Activated CD4-positive, alpha-beta memory T cell treated with anti-CD3 and anti-CD28 coated beads for 36 hours (primary cell): Measurements from ENCODE around the gene GJA4. TPM values are rescaled to one million over a fixed set of nuclear protein-coding genes. Genes with fewer than 3 reads are reported as not detected.

ENCODE experiments used
- CTCF ChIA-PET: fragments of 350-600 bp; sonication (Branson Sonifier 250); formaldehyde crosslinking; loops from one replicate; lab custom pipeline; 2021; ENCODE audit warnings: antibody characterized with exemption, inconsistent platforms; lab: Charles Lee
- POLR2A ChIA-PET: fragments of 350-600 bp; sonication (Branson Sonifier 250); formaldehyde crosslinking; loops from one replicate; lab custom pipeline; 2021; ENCODE audit warnings: antibody characterized with exemption; lab: Charles Lee
- DNase-seq: peaks from one replicate; pipeline ENCODE4 v3.0.0-alpha.2; 2020
- H3K27ac Mint-ChIP-seq: one replicate; pipeline ENCODE4 v1.8.0; 2021; ENCODE audit warnings: mixed read lengths
- H3K27me3 Mint-ChIP-seq: one replicate; pipeline ENCODE4 v1.8.0; 2021; ENCODE audit warnings: mixed read lengths
- H3K36me3 Mint-ChIP-seq: one replicate; pipeline ENCODE4 v1.8.0; 2021; ENCODE audit warnings: mixed read lengths
- H3K4me1 Mint-ChIP-seq: one replicate; pipeline ENCODE4 v1.8.0; 2021; ENCODE audit warnings: low read depth, mixed read lengths
- H3K4me3 Mint-ChIP-seq: one replicate; pipeline ENCODE4 v1.8.0; 2021; ENCODE audit warnings: mild to moderate bottlenecking, mixed read lengths
- H3K9me3 Mint-ChIP-seq: one replicate; pipeline ENCODE4 v1.8.0; 2021; ENCODE audit warnings: mixed read lengths
- intact Hi-C: fragments of 100-400 bp; cut with micrococcal nuclease; formaldehyde crosslinking; loops from one replicate; pipeline ENCODE4 v1.15.1; 2023
- total RNA-seq, 2 experiments: library from RNA; stranded (reverse); gene quantifications; one replicate each; pipeline ENCODE4 v1.2.3, GENCODE V29; 2021

Gene GJA4
- total RNA-seq, result not detected

DNA sequence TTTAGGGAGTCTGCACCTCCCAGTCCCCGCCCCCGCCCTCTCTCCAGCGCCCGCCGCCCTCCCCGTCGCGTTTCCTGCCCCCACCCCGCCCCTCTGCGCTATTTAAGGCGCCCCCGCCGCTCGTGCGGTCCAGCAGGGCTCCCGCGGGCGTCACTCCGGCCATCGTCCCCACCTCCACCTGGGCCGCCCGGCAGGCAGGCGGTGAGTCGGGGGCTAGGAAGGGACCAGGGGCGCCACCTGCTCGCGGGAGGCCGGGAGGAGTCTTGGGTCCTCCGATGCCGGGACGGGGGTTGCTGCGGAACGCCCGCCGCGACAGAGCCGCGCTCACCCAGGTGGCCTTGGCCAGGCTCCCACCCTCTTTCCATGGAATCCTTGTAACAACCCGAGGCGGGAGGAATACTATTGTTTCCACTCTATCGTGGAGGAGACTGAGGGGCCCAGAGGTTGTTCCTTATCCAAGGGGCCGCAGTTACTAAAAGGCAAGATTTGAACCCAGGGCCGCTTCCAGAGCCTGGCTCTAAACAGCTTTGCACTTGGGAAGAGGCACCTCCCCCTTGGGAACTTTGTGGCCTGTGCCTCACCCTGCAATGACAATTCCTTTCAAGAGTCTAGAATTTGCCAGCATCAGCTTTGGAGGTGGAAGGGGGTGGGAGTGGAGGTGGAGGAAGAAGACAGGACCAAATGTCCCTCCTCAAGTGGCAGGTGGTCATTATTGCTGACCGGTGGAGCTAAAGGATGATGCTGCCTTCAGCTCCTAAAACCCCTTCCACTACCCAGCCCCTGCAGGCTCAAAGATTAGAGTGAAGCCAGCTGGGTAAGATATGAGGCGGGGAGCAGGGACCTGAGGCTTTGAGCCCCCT is at the start of gene GJA4:
TSS of gene GJA4 (plus strand) at position 132 of the 860 bp plus-strand sequence. CDS start 1,215 bp downstream, outside the sequence.
- POLR2A ChIA-PET, result no interaction called here
- Mint-ChIP-seq H3K4me3 (no peak within 1 kb of the TSS), H3K27me3 (peaks cover 37% of the 10 kb centered on the region)

DNA sequence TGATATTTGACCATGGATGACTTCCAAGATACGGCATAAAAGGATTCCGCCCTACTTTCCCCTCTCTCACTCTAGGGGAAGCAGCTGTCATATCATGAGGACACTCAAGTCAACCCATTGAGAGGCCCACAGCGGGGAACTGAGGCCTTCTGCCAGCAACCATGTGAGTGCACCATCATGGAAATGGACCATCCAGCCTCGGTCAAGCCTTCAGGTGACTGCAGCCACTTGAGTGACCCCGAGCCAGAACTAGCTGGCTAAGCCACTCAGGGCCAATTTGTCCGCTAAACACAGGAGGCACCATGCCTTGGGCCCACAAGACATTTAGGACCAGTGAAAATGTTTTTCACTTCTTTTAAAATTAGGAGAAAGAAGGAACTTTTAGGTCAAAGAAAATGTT is 49.0 kb upstream of the GJA4 start:
- Mint-ChIP-seq H3K4me1 (no peaks in the 10 kb centered on the region), H3K4me3 (no peak overlapping the region), H3K27me3 (peaks cover 2% of the 10 kb centered on the region), H3K9me3 (no peaks in the 10 kb centered on the region), H3K27ac (no peak overlapping the region), H3K36me3 (no peaks in the 10 kb centered on the region)
- ChIA-PET POLR2A (no interaction called here), CTCF (interaction anchor here (0.8 to 4.1 kb wide), 14 partner anchors 8 to 1111 kb away, joined by 3 to 48 read pairs (median 5); no protein-coding TSS in a partner anchor)
- intact Hi-C loops, result loop anchor here (5.0 kb wide), 2 partner anchors 281 to 1111 kb away; no protein-coding TSS in a partner anchor
- no peak for DNase-seq

More for the DNA sequence above, at the start of gene GJA4:
- no peak within 1 kb of the TSS for H3K27ac Mint-ChIP-seq
- intact Hi-C loops, result no loop called here
- H3K9me3 Mint-ChIP-seq, result no peaks in the 10 kb centered on the region
- peaks cover 6% of the 10 kb centered on the region for H3K36me3 Mint-ChIP-seq
- CTCF ChIA-PET, result interaction anchor here (2.5 kb wide), 1 partner anchor 59 kb away, joined by 15 read pairs; no protein-coding TSS in a partner anchor
- peaks cover 18% of the 10 kb centered on the region for H3K4me1 Mint-ChIP-seq
- no peak for DNase-seq

DNA sequence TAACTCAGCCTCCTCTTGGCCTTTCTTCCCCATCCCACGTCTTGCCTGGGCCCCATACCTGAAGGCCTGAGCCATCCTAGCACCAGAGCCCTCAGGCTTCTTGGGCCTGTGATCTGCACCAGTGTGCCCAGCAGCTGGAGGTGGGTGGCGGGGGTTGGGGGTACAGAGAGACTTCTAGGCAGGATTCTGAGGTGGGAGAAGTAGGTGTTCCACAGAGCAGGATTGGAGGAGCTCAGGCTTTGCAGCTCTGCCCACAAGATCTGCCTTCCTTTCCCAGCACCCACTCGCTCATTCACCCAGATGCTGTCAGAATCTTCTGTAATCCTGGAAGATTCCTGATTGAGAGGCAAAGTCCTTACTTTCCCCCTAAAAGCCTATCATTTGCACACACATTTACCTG is 47.9 kb upstream of the GJA4 start:
- intact Hi-C loops, result loop anchor here (5.0 kb wide), 2 partner anchors 283 to 1113 kb away; no protein-coding TSS in a partner anchor
- DNase-seq, result no peak
- H3K27ac Mint-ChIP-seq, result no peak overlapping the region
- no peaks in the 10 kb centered on the region for H3K4me1 Mint-ChIP-seq
- no peak overlapping the region for H3K4me3 Mint-ChIP-seq
- ChIA-PET POLR2A (no interaction called here), CTCF (interaction anchor here (0.8 to 3.6 kb wide), 3 partner anchors 12 to 161 kb away, joined by 3 to 17 read pairs (median 4); no protein-coding TSS in a partner anchor)
- H3K9me3 Mint-ChIP-seq, result no peaks in the 10 kb centered on the region
- peaks cover 2% of the 10 kb centered on the region for H3K27me3 Mint-ChIP-seq
- H3K36me3 Mint-ChIP-seq, result no peaks in the 10 kb centered on the region

DNA sequence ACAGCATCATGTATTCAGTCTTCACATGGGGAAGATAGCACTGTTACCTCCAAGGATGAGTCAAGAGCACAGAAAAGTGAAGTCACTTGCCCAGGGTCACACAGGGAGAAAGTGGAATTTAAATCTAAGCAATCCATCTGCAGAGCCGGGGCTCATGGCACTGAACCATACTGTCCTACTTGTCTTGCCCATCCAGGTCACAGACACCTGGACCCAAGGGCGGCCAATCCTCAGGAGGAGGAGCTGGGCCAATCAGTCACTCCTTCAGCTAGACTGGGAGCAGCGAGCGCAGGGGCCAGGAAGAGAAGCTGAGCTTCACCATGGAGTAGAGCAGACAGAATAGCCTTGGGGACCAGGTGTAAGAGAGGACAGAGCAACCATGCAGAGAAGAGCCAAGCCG is 47.1 kb upstream of the GJA4 start:
- Mint-ChIP-seq H3K4me1 (no peaks in the 10 kb centered on the region), H3K27ac (no peak overlapping the region), H3K9me3 (no peaks in the 10 kb centered on the region), H3K4me3 (no peak overlapping the region), H3K27me3 (peaks cover 2% of the 10 kb centered on the region), H3K36me3 (no peaks in the 10 kb centered on the region)
- CTCF ChIA-PET, result no interaction called here
- DNase-seq, result no peak
- POLR2A ChIA-PET, result interaction anchor here (0.7 kb wide), 1 partner anchor 19 kb away, joined by 3 read pairs; no protein-coding TSS in a partner anchor
- intact Hi-C loops, result no loop called here

DNA sequence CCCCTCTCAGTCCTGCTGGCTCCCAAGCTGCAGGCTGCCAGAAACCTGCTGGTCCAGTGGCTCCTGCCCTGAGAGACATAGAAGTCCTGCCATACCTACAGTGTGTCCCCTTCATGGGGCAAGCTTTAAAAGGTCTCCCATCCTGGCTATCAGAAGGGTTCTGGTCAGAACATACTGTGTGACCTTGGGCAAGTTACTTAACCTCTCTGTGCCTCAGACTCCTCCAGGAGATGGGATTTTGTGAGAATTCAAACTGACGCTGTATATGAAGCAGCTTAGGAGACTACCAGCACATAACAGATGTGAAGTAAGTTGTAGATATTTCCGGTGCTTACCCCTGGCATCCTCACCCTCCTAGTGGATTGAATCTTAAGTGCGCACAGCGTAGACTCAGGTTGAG is 46.7 kb upstream of the GJA4 start:
- no peak overlapping the region for H3K27ac Mint-ChIP-seq
- no peaks in the 10 kb centered on the region for H3K4me1 Mint-ChIP-seq
- H3K4me3 Mint-ChIP-seq, result no peak overlapping the region
- no peaks in the 10 kb centered on the region for H3K36me3 Mint-ChIP-seq
- ChIA-PET CTCF (no interaction called here), POLR2A (interaction anchor here (0.7 kb wide), 1 partner anchor 19 kb away, joined by 3 read pairs; no protein-coding TSS in a partner anchor)
- no peaks in the 10 kb centered on the region for H3K9me3 Mint-ChIP-seq
- H3K27me3 Mint-ChIP-seq, result peaks cover 2% of the 10 kb centered on the region
- no peak for DNase-seq
- intact Hi-C loops, result no loop called here

DNA sequence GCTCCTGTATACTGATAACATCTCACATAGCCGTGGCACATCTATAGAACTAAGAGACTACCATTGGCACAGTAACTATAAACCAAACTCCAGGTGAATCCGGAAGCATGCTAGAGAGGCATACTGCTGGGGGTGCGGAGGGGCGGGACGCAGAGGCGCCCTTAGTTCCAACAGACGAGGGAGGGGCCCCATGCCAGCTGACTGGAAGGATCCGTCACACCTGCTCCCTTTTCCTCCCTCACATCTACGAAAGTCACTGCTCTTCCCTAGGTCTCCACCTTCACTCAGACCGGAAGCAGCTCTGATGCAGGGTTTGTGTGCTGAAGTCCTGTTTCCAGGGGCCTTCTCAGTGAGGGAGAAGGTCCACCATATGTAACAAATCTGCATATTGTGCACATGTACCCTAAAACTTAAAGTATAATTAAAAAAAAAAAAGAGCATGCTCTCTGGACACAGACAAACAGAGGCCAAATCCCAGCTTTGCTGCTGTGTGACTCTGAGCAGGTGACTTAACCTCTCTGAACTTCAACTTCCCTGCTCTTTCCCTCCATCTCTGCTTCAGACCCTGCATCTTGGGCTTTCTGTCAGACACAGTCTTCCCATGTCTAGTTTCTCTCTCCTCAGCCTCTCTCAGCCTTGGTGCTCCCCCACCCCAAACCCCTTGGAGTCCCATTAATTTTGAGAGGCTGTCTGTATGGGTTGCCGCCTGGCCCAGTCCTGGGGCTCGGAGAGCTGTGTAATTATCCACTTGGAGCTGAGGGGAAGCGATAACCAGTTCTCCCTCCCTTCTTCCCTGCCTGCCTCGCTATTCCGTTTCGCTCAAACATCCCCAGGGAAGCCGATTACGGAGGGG is 45.8 kb upstream of the GJA4 start:
- H3K9me3 Mint-ChIP-seq, result no peaks in the 10 kb centered on the region
- intact Hi-C loops, result no loop called here
- H3K27me3 Mint-ChIP-seq, result peaks cover 2% of the 10 kb centered on the region
- H3K4me1 Mint-ChIP-seq, result no peaks in the 10 kb centered on the region
- no peak overlapping the region for H3K4me3 Mint-ChIP-seq
- no peak for DNase-seq
- ChIA-PET POLR2A (no interaction called here), CTCF (no interaction called here)
- H3K27ac Mint-ChIP-seq, result no peak overlapping the region
- no peaks in the 10 kb centered on the region for H3K36me3 Mint-ChIP-seq

DNA sequence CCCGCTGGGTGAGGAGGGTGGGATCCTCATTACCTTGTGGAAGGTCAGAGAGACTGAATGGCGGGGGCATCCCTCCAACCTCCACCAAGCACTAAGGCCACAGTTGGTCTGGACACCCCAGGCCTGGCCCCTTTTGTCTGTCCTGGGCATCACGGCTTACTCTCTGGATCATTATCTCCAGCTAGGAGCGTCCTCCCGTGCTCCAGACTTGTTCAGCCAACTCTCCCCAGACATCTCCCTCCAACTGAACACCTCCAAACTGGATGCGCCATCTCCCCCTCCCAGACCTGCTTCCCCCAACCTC is 45.2 kb upstream of the GJA4 start:
- peaks cover 2% of the 10 kb centered on the region for H3K27me3 Mint-ChIP-seq
- ChIA-PET POLR2A (no interaction called here), CTCF (no interaction called here)
- no peak for DNase-seq
- H3K27ac Mint-ChIP-seq, result no peak overlapping the region
- intact Hi-C loops, result no loop called here
- no peak overlapping the region for H3K4me3 Mint-ChIP-seq
- H3K4me1 Mint-ChIP-seq, result no peaks in the 10 kb centered on the region
- no peaks in the 10 kb centered on the region for H3K9me3 Mint-ChIP-seq
- H3K36me3 Mint-ChIP-seq, result no peaks in the 10 kb centered on the region

DNA sequence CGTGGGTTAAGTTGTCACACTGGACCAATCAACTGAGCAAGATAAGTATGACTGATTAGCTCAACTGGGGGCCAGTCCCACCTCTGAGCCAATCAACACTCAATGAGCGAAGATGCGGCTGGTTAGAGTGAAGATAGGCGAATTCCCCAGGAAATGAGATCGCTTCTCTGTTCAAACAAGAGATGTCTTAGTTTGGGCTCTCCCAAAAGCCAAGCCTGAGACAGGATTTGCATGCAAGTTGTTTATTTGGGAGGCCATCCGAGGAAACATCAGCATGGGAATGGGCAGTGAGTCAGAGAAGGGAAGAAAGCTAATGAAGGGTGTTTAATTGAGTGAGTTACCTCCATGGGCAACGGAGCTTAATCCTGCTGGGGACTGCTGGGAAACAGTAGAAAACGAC is 42.8 kb upstream of the GJA4 start:
- H3K9me3 Mint-ChIP-seq, result no peaks in the 10 kb centered on the region
- no peak overlapping the region for H3K27ac Mint-ChIP-seq
- CTCF ChIA-PET, result no interaction called here
- intact Hi-C loops, result no loop called here
- H3K36me3 Mint-ChIP-seq, result no peaks in the 10 kb centered on the region
- H3K4me1 Mint-ChIP-seq, result no peaks in the 10 kb centered on the region
- DNase-seq, result no peak
- H3K27me3 Mint-ChIP-seq, result peaks cover 2% of the 10 kb centered on the region
- H3K4me3 Mint-ChIP-seq, result no peak overlapping the region
- POLR2A ChIA-PET, result no interaction called here

DNA sequence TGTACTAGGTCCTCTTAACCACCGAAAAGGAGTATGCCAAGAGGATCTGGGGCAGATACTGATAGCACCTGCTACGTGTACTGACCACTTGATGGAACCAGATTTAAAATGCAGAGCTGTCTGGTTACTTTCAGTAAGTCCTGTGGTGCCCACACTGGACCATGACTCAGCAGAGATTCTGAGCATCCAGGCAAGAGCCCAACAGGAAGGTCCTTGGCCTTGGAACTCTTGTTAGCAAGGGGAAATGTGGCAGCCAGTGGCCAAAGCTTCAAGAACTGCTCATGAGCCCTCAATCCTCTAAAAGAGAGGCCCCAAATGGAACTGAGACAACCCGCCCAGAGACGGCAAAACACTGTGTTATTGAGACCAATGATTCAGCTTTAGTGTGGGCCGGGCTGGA is 42.2 kb upstream of the GJA4 start:
- no peaks in the 10 kb centered on the region for H3K4me1 Mint-ChIP-seq

DNA sequence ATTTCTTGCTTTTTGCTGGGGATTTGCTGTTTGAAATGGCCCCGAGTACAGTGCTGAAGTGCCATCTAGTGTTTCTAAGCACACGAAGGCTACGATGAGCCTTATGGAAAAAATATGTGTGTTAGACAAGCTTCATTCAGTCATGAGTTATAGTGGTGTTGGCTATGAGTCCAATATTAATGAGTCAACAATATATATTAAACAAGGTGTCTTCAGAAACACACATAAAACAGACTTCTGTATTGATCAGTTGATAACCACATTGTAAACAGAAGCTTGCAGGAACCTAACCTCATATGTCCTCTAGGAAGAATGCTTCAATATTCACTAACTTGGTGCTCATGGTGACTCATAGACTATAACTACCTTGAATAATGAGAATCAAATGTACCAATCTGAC is 39.6 kb upstream of the GJA4 start:
- Mint-ChIP-seq H3K4me3 (no peak overlapping the region), H3K27ac (no peak overlapping the region), H3K27me3 (peaks cover 1% of the 10 kb centered on the region), H3K36me3 (no peaks in the 10 kb centered on the region), H3K4me1 (no peaks in the 10 kb centered on the region), H3K9me3 (no peaks in the 10 kb centered on the region)
- POLR2A ChIA-PET, result no interaction called here
- intact Hi-C loops, result no loop called here
- CTCF ChIA-PET, result interaction anchor here (3.6 kb wide), 1 partner anchor 11 kb away, joined by 18 read pairs; no protein-coding TSS in a partner anchor
- DNase-seq, result no peak

More for the DNA sequence above, 42.2 kb upstream of the GJA4 start:
- peaks cover 2% of the 10 kb centered on the region for H3K27me3 Mint-ChIP-seq
- H3K36me3 Mint-ChIP-seq, result no peaks in the 10 kb centered on the region
- no peaks in the 10 kb centered on the region for H3K9me3 Mint-ChIP-seq
- H3K4me3 Mint-ChIP-seq, result no peak overlapping the region
- no peak overlapping the region for H3K27ac Mint-ChIP-seq
- no peak for DNase-seq
- CTCF ChIA-PET, result interaction anchor here (3.6 kb wide), 1 partner anchor 8 kb away, joined by 18 read pairs; no protein-coding TSS in a partner anchor
- intact Hi-C loops, result no loop called here
- POLR2A ChIA-PET, result no interaction called here

DNA sequence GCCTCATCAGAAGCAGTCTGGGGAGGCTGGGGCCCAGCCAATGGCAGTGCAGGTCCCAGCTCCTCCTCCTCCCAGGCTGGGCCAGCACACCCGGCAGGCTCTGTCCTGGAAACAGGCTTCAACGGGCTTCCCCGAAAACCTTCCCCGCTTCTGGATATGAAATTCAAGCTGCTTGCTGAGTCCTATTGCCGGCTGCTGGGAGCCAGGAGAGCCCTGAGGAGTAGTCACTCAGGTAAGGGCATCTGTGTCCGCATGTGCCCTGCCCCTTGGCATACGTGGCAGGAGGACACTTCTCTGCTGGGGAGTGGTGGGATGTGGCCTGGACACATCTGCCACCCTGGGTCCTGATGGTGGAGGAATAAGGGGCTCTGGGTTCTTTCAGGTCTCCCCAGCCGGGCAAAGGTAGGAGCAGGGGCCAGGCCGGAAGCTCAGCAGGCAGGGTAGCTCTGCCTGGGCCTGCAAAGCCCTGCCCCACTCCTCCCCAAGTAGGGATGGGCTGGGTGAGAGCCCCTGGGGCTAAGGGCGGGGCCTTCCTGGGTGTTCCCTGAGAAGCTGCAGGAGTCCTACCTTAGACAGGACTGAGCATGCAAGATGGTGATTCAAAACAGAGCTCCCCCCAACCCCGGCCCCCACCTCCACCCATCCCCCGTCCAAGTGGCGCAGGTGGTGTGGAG is 37.7 kb upstream of the GJA4 start, which contains the start of gene GJB5:
TSS of gene GJB5 (plus strand) at position 84 of the 674 bp plus-strand sequence. CDS start 2,284 bp downstream, outside the sequence.
- Mint-ChIP-seq H3K36me3 (no peaks in the 10 kb centered on the region), H3K27me3 (peaks cover 1% of the 10 kb centered on the region), H3K9me3 (no peaks in the 10 kb centered on the region), H3K4me1 (no peaks in the 10 kb centered on the region), H3K4me3 (no peak within 1 kb of the TSS), H3K27ac (no peak within 1 kb of the TSS)
- DNase-seq, result no peak
- POLR2A ChIA-PET, result no interaction called here
- CTCF ChIA-PET, result no interaction called here
- intact Hi-C loops, result no loop called here
